IMR-90 (cell line): ENCODE results near the gene TMEM163. TPM values are rescaled to one million over a fixed set of nuclear protein-coding genes. Genes with fewer than 3 reads are reported as not detected.

Experiments
- ATAC-seq: fragments of 200-7000 bp; cut with Tn5 transposase; 2 replicates; pipeline ENCODE4 v1.9.1; 2020; ENCODE audit warnings: low read depth, mild to moderate bottlenecking, moderate library complexity
- BruUV-seq: library from RNA; stranded (reverse); fragments of 400-500 nt; replicated peaks from 2 replicates; lab custom pipeline; 2021; lab: Mats Ljungman, UMichigan
- CTCF ChIA-PET: fragments of 300-600 bp; formaldehyde crosslinking; extraction: SDS; loops from one replicate; lab custom pipeline; 2021; ENCODE audit warnings: antibody characterized with exemption; lab: Yijun Ruan, JAX
- POLR2A ChIA-PET: fragments of 300-600 bp; sonication (Branson Sonifier 250); formaldehyde crosslinking; loops from one replicate; lab custom pipeline; 2022; ENCODE audit warnings: antibody characterized with exemption; ENCODE audit not compliant: unreplicated experiment; lab: Charles Lee
- DNase-seq: peaks from one replicate; pipeline ENCODE4 v3.0.0; 2013
- H2AFZ ChIP-seq: replicated peaks from 2 replicates; pipeline ENCODE3; 2013; ENCODE audit warnings: low read length, mild to moderate bottlenecking; ENCODE audit not compliant: poor library complexity
- H2AK5ac ChIP-seq: 2 replicates; pipeline ENCODE4 v1.6.1; 2013; ENCODE audit warnings: low read depth, low read length, inconsistent platforms
- H2AK9ac ChIP-seq: replicated peaks from 2 replicates; pipeline ENCODE3; 2013; ENCODE audit warnings: mild to moderate bottlenecking, low read depth, low read length, moderate library complexity; ENCODE audit not compliant: poor library complexity
- H2BK120ac ChIP-seq: 2 replicates; pipeline ENCODE4 v1.6.1; 2013; ENCODE audit warnings: low read depth, low read length, inconsistent platforms
- H2BK15ac ChIP-seq: 3 replicates; pipeline ENCODE4 v1.6.1; 2013; ENCODE audit warnings: low read depth, low read length, inconsistent platforms
- H2BK20ac ChIP-seq: 2 replicates; pipeline ENCODE4 v1.6.1; 2013; ENCODE audit warnings: low read depth, mild to moderate bottlenecking, inconsistent platforms, low read length, moderate library complexity
- H2BK5ac ChIP-seq: 2 replicates; pipeline ENCODE4 v1.6.1; 2013; ENCODE audit warnings: mild to moderate bottlenecking, low read depth, low read length, inconsistent platforms; ENCODE audit not compliant: poor library complexity, severe bottlenecking
- H3K14ac ChIP-seq: replicated peaks from 2 replicates; pipeline ENCODE4 v1.6.1; 2013; ENCODE audit warnings: low read depth, low read length, inconsistent platforms
- H3K18ac ChIP-seq: 2 replicates; pipeline ENCODE4 v1.6.1; 2013; ENCODE audit warnings: low read depth, low read length, control low read depth
- H3K23ac ChIP-seq: 2 replicates; pipeline ENCODE4 v1.6.1; 2013; ENCODE audit warnings: low read depth, low read length, inconsistent platforms
- H3K27ac ChIP-seq: 2 replicates; pipeline ENCODE4 v1.5.1; 2013; ENCODE audit warnings: mild to moderate bottlenecking, control low read depth, low read length; ENCODE audit not compliant: insufficient read depth
- H3K27me3 ChIP-seq: 2 replicates; pipeline ENCODE4 v1.6.1; 2013; ENCODE audit warnings: low read length; ENCODE audit not compliant: control insufficient read depth, insufficient read depth
- H3K36me3 ChIP-seq: 2 replicates; pipeline ENCODE4 v1.6.1; 2013; ENCODE audit warnings: low read length, mixed read lengths; ENCODE audit not compliant: control insufficient read depth, insufficient read depth
- H3K4ac ChIP-seq: 2 replicates; pipeline ENCODE4 v1.6.1; 2013; ENCODE audit warnings: low read depth, low read length, inconsistent platforms
- H3K4me1 ChIP-seq: 2 replicates; pipeline ENCODE4 v1.6.1; 2013; ENCODE audit warnings: low read length, mixed read lengths; ENCODE audit not compliant: control insufficient read depth, insufficient read depth
- H3K4me2 ChIP-seq: 2 replicates; pipeline ENCODE4 v1.6.1; 2013; ENCODE audit warnings: low read depth, mild to moderate bottlenecking, control low read depth, low read length, moderate library complexity
- H3K4me3 ChIP-seq: 2 replicates; pipeline ENCODE4 v1.5.1; 2013; ENCODE audit warnings: low read depth, mild to moderate bottlenecking, control low read depth, low read length, moderate library complexity; ENCODE audit not compliant: insufficient read depth
- H3K56ac ChIP-seq: 2 replicates; pipeline ENCODE4 v1.6.1; 2013; ENCODE audit warnings: low read length, inconsistent platforms; ENCODE audit not compliant: insufficient read depth; ENCODE audit errors: extremely low read depth
- H3K79me1 ChIP-seq, 2 experiments: 2 replicates each; pipeline ENCODE4 v1.6.1; 2013; ENCODE audit warnings: low read length in 2 of 2, inconsistent platforms in 1 of 2, low read depth in 1 of 2
- H3K9ac ChIP-seq: 2 replicates; pipeline ENCODE4 v1.6.1; 2013; ENCODE audit warnings: low read depth, low read length, control low read depth
- H3K9me1 ChIP-seq: 2 replicates; pipeline ENCODE4 v1.6.1; 2013; ENCODE audit warnings: low read length, inconsistent platforms; ENCODE audit not compliant: insufficient read depth
- H3K9me3 ChIP-seq: 2 replicates; pipeline ENCODE4 v1.6.1; 2013; ENCODE audit warnings: low read length; ENCODE audit not compliant: control insufficient read depth, insufficient read depth
- H4K20me1 ChIP-seq: 2 replicates; pipeline ENCODE4 v1.6.1; 2013; ENCODE audit warnings: low read length, inconsistent platforms; ENCODE audit not compliant: insufficient read depth
- H4K5ac ChIP-seq: 2 replicates; pipeline ENCODE4 v1.6.1; 2013; ENCODE audit warnings: mild to moderate bottlenecking, low read depth, low read length, control low read depth
- H4K8ac ChIP-seq, 2 experiments: 2 replicates each; pipeline ENCODE4 v1.6.1; 2013; ENCODE audit warnings: low read depth in 2 of 2, low read length in 2 of 2, control low read depth in 1 of 2, inconsistent platforms in 1 of 2
- H4K91ac ChIP-seq: 2 replicates; pipeline ENCODE4 v1.6.1; 2013; ENCODE audit warnings: low read depth, low read length, inconsistent platforms; ENCODE audit not compliant: insufficient read depth
- CEBPB ChIP-seq: IDR thresholded peaks from 2 replicates; pipeline ENCODE4 v1.6.1; 2012; ENCODE audit warnings: low read depth, low read length, improper control_type of control experiment
- CHD1 ChIP-seq: IDR thresholded peaks from 2 replicates; pipeline ENCODE4 v1.6.1; 2012; ENCODE audit warnings: low read depth, low read length, improper control_type of control experiment
- MAFK ChIP-seq: IDR thresholded peaks from 2 replicates; pipeline ENCODE4 v1.6.1; 2012; ENCODE audit warnings: low read depth, low read length, improper control_type of control experiment
- MXI1 ChIP-seq: IDR thresholded peaks from 2 replicates; pipeline ENCODE4 v1.6.1; 2012; ENCODE audit warnings: low read depth, mild to moderate bottlenecking, low read length, moderate library complexity, borderline replicate concordance
- NFE2L2 ChIP-seq: fragments of 150-350 bp; IDR thresholded peaks from 2 replicates; pipeline ENCODE4 v1.6.1; 2016; ENCODE audit warnings: low read depth, mild to moderate bottlenecking, low read length
- RAD21 ChIP-seq: IDR thresholded peaks from 2 replicates; pipeline ENCODE4 v1.6.1; 2012; ENCODE audit warnings: low read length, improper control_type of control experiment
- RCOR1 ChIP-seq: IDR thresholded peaks from 2 replicates; pipeline ENCODE4 v1.6.1; 2012; ENCODE audit warnings: mild to moderate bottlenecking, low read length, improper control_type of control experiment; ENCODE audit not compliant: insufficient replicate concordance
- SMC3 ChIP-seq: fragments of 150-350 bp; IDR thresholded peaks from 2 replicates; pipeline ENCODE4 v1.6.1; 2016; ENCODE audit warnings: low read depth, mild to moderate bottlenecking, antibody characterized with exemption, low read length, moderate library complexity
- WGBS, 2 experiments: methylation state at CpG; one replicate each; pipeline versions ENCODE4 v1.1.5 to v1.1.7; 2013; ENCODE audit warnings: missing lambda C conversion rate in 2 of 2; ENCODE audit not compliant: insufficient read length in 1 of 2; ENCODE audit errors: extremely low coverage in 2 of 2; 5-methylcytosine and 5-hydroxymethylcytosine counted together
- dilution Hi-C: fragments of 300-500 bp; cut with HindIII; formaldehyde crosslinking; loops from one replicate; pipeline ENCODE4 v1.14.3; 2018; ENCODE audit warnings: low sequenced_read_pairs; ENCODE audit not compliant: unreplicated experiment
- in situ Hi-C: fragments of 300-500 bp; cut with MboI; formaldehyde crosslinking; loops from 3 replicates; pipeline ENCODE4 v1.14.3; 2019; ENCODE audit warnings: low sequenced_read_pairs, inconsistent platforms, mixed read lengths
- intact Hi-C: fragments of 100-400 bp; cut with micrococcal nuclease; formaldehyde crosslinking; loops from 2 replicates; pipeline ENCODE4 v1.10.0; 2022
- polyA plus RNA-seq, 3 experiments: library from polyadenylated mRNA; depleted of rRNA; stranded (reverse); fragments of >200 nt; gene quantifications; 2 replicates each; pipeline ENCODE4 v1.2.3, GENCODE V29; 2012; ENCODE audit warnings: low replicate concordance in 1 of 3
- total RNA-seq: library from RNA; depleted of rRNA; stranded (reverse); fragments of >200 nt; gene quantifications from 2 replicates; pipeline ENCODE4 v1.2.3, GENCODE V29; 2012
- TF ChIP-seq, protein P1 (sequence below): fragments of 150-350 bp; IDR thresholded peaks from 2 replicates; pipeline ENCODE4 v1.6.1; 2016; ENCODE audit warnings: low read depth, mild to moderate bottlenecking, low read length, moderate library complexity, borderline replicate concordance

The TMEM163 gene
- total and polyA plus RNA-seq, 2 of the 4 experiments (the other 2 are of a cell fraction), result not detected

DNA sequence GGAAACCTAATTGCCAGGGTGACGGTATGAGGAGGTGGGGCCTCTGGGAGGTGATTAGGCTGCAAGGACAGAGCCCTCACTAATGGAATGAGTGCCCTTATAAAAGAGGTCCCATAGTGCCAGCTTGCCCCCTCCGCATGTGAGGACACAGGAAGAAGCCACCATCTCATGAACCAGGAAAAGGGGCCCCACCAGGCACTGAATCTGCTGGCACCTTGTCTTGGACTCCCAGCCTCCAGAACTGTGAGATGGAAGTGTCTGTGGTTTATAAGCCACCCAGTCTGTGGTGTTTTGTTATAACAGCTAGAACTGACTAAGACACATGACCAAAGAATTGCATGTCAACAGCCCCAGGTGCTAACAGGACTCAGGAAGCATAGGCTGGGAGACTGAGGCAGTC is 250.6 kb downstream of the TMEM163 start:
- Histone ChIP-seq H3K56ac (no peak overlapping the region), H2AK5ac (no peak overlapping the region), H3K27me3 (peaks cover 29% of the 10 kb centered on the region), H3K4me1 (no peaks in the 10 kb centered on the region), H2BK20ac (no peak overlapping the region), H4K5ac (no peak overlapping the region), H3K9me1 (0 out of 2 replicates have a peak, but pooled peaks cover 4% of the 10 kb centered on the region), H4K20me1 (no peaks in the 10 kb centered on the region), H3K36me3 (no peaks in the 10 kb centered on the region), H3K9me3 (no peaks in the 10 kb centered on the region), H2BK5ac (no peak overlapping the region), H3K4me2 (no peak overlapping the region), H3K9ac (no peak overlapping the region), H2BK15ac (no peak overlapping the region), H2BK120ac (no peak overlapping the region), H3K27ac (no peak overlapping the region), H4K8ac (no peak overlapping the region), H3K79me1 (no peaks in the 10 kb centered on the region), H3K23ac (no peak overlapping the region), H3K18ac (no peak overlapping the region), H2AFZ (no peak overlapping the region), H2AK9ac (no peak overlapping the region), H3K4me3 (no peak overlapping the region), H3K4ac (no peak overlapping the region), H4K91ac (no peak overlapping the region), H3K14ac (no peak overlapping the region)
- ATAC-seq, result no peak
- ChIA-PET CTCF (no interaction called here), POLR2A (no interaction called here)
- BruUV-seq, result no TSS peak
- DNase-seq, result no peak
- no peak for TF ChIP-seq MXI1
- TF ChIP-seq CHD1, result no peak
- no peak for TF ChIP-seq RAD21
- TF ChIP-seq, protein P1, sequence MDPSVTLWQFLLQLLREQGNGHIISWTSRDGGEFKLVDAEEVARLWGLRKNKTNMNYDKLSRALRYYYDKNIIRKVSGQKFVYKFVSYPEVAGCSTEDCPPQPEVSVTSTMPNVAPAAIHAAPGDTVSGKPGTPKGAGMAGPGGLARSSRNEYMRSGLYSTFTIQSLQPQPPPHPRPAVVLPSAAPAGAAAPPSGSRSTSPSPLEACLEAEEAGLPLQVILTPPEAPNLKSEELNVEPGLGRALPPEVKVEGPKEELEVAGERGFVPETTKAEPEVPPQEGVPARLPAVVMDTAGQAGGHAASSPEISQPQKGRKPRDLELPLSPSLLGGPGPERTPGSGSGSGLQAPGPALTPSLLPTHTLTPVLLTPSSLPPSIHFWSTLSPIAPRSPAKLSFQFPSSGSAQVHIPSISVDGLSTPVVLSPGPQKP, result no peak
- no peak for TF ChIP-seq CEBPB
- TF ChIP-seq MAFK, result no peak
- TF ChIP-seq RCOR1, result no peak
- no peak for TF ChIP-seq NFE2L2
- TF ChIP-seq SMC3, result no peak
- in situ Hi-C loops (no loop called here), dilution Hi-C loops (no loop called here), intact Hi-C loops (no loop called here)
- no CpG with 5 or more reads among the region's 2 CpGs for WGBS, 2 experiments
